Measurements from ENCODE around the gene PAXX.

PAXX gene

DNA sequence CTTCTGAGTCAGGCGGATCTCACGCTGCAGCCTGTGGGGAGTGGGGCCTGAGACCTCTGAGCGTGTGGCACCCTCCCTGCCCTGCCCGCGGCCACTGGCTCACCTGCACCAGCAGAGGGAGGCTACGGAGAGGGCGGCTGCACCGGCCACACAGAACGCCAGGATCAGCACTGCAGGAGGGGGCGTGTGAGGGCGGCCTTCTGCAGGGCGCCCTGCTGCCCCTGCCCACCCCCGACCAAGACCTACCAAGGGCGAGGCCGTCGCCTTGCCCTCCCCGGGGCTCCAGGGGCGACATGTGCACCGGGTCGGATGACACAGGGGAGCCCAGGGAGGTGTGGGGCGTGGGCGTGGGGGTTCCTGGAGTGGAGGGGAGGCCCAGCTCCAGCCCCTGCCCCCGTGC, 48.3 kb downstream of the PAXX start:
- TF ChIP-seq, protein P1, sequence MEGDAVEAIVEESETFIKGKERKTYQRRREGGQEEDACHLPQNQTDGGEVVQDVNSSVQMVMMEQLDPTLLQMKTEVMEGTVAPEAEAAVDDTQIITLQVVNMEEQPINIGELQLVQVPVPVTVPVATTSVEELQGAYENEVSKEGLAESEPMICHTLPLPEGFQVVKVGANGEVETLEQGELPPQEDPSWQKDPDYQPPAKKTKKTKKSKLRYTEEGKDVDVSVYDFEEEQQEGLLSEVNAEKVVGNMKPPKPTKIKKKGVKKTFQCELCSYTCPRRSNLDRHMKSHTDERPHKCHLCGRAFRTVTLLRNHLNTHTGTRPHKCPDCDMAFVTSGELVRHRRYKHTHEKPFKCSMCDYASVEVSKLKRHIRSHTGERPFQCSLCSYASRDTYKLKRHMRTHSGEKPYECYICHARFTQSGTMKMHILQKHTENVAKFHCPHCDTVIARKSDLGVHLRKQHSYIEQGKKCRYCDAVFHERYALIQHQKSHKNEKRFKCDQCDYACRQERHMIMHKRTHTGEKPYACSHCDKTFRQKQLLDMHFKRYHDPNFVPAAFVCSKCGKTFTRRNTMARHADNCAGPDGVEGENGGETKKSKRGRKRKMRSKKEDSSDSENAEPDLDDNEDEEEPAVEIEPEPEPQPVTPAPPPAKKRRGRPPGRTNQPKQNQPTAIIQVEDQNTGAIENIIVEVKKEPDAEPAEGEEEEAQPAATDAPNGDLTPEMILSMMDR (conservative IDR thresholded peaks at IDR 0.05; ENCODE audit: control insufficient read depth, insufficient read depth, low read depth, low read length) = no peak
- no peak overlapping the region for H3K4me3 ChIP-seq (ENCODE audit: control insufficient read depth, low read depth, low read length)

DNA sequence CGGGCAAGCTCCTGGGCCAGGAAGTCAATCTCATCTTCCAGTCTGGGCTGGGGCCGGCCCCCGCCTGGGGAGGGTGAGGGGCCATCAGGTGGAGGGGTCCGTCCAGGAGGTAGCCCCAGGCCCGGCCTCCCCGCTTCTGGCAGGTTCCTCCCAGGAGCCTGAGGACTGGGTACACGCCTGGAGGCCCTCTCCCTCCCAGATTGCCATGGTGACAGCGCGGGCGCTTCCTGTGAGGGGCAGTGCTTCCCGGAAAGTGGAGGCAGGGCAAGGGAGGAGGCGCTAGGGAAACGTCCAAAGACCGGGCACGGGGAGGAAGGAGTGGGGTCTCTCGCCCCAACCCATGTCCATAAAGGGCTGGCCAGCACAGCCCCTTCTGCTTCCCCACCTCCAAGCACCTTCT, 48.9 kb downstream of the PAXX start:
- no peak overlapping the region for H3K4me3 ChIP-seq (ENCODE audit: control insufficient read depth, low read depth, low read length)
- TF ChIP-seq, protein P1 (conservative IDR thresholded peaks at IDR 0.05; ENCODE audit: control insufficient read depth, insufficient read depth, low read depth, low read length) = no peak
- no peak for DNase-seq (ENCODE audit: low read depth)

More for the DNA sequence above, 48.3 kb downstream of the PAXX start:
- DNase-seq (ENCODE audit: low read depth) = no peak

DNA sequence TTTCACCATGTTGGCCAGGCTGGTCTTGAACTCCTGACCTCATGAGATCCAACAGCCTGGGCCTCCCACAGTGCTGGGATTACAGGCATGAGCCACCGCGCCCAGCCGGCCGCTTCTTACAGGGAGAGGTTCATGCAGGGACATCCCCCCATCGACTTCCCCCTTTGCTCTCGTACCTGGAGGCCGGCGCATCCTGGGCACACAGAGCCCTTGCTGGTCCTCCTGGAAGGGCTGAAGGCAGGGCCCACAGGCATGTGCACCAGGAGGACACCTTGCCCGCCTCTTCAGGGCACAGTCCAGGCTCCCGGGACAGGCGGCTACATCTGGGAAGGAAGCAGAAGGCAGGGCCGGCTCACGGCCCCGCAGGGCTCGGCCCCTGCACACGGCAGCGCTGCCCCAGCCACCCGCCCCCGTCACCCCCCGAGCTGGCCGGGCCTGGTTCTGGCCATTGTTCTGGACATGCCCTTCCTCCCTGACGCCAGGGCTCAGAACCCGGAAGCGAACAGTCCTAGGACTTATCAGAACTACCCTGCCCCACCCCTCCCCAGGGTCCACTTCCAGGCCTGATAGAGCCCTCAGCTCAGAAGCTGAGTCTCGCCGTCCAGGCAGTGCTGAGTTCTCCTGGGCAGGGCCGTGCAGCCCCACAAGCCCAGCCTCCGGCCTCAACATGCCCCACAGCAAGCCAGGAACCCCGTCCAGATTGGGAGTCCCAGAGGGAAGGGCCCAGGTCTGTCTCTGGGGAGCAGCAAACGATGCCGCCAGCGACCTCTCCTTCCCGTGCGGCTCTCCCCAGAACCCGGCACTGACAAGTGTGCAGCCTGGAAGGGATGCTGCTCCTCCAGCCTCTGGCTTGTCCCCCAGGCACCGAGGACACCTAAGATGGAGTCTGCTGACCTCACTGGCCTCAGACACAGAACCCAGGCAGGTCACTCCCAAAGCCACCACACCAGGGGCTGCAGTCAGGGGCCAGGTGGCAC, 50.8 kb downstream of the PAXX start:
- no peak overlapping the region for H3K4me3 ChIP-seq (ENCODE audit: control insufficient read depth, low read depth, low read length)
- TF ChIP-seq, protein P1 (conservative IDR thresholded peaks at IDR 0.05; ENCODE audit: control insufficient read depth, insufficient read depth, low read depth, low read length) = no peak
- DNase-seq (ENCODE audit: low read depth) = no peak
